ENCODE results near the gene MAP4K4. TPM values are rescaled to one million over a fixed set of nuclear protein-coding genes. Genes with fewer than 3 reads are reported as not detected.

Gene MAP4K4
- total and polyA plus RNA-seq, 4 donors: 106 to 363 (median 200) TPM

DNA sequence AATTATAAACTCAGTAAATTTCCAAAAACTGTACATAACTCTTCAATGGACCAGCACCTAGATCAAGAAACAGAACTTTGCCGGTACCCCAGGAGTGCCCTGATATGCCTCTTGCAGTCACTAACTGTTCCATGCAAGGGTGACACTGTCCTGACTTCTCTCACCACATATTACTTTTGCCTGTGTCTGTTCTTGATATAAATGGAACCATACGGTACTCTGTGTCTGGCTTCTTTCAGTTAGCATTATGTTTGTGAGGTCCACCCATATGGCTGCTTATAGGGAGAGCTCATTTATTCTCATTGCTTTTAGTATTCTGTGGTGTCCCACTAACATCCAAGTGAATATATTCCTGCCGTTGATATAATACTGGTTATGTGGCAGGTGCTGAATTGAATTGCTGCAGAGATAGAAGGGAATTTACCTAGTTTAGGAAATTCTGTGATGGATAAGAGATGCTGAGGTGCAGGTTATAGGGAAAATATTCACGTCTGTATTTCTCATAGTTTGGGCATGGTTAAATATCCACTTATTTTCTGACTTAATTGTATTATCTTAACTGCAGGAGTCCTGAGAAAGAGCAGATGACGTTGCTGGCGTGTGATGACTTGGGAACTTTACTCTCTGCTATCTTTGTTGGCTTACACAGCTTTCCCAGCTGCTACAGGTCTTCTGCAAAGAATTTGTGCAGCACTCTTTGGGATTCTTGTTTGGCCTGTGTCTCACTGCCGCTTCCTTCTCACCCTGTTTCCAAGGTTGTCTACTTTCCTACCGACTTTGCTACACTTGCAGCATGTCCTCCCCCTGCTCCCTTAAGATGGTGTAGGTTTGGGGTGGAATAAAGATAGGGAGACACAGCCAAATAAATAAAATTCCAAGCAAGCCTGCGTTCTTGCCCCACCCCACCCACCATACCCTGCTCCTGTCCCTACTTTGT lies 107.9 kb downstream of the MAP4K4 start:
- H3K27ac ChIP-seq (ENCODE audit: low read depth, low read length): peak overlapping the region; percentile 37
- whole genome bisulfite sequencing (ENCODE audit: insufficient coverage): 70% methylated on average over 2 of the region's 9 CpGs
- no peaks in the 10 kb centered on the region for H3K9me3 ChIP-seq (ENCODE audit: control insufficient read depth, insufficient read depth, low read length)
- peaks cover 30% of the 10 kb centered on the region for H3K4me1 ChIP-seq (ENCODE audit: control insufficient read depth, insufficient read depth, low read length)
- no peak overlapping the region for H3K4me3 ChIP-seq (ENCODE audit: low read depth, low read length)
- H3K36me3 ChIP-seq (ENCODE audit: control insufficient read depth, insufficient read depth, low read length): peaks cover 3% of the 10 kb centered on the region
- peak in 2 of 6 donors; percentile 26 to 52 for DNase-seq (ENCODE audit: low read depth in 4 of 6, low spot score in 6 of 6)
- H3K27me3 ChIP-seq (ENCODE audit: control insufficient read depth, insufficient read depth, low read length): no peaks in the 10 kb centered on the region

GRCh38 chr2:101806123-101806522 lies 108.6 kb downstream of the MAP4K4 start:
- WGBS (ENCODE audit: insufficient coverage): no CpG with 5 or more reads among the region's 5 CpGs
- Histone ChIP-seq H3K27me3 (ENCODE audit: control insufficient read depth, insufficient read depth, low read length) (no peaks in the 10 kb centered on the region), H3K36me3 (ENCODE audit: control insufficient read depth, insufficient read depth, low read length) (peaks cover 3% of the 10 kb centered on the region), H3K4me1 (ENCODE audit: control insufficient read depth, insufficient read depth, low read length) (peaks cover 30% of the 10 kb centered on the region), H3K9me3 (ENCODE audit: control insufficient read depth, insufficient read depth, low read length) (no peaks in the 10 kb centered on the region), H3K27ac (ENCODE audit: low read depth, low read length) (peak overlapping the region; percentile 37), H3K4me3 (ENCODE audit: low read depth, low read length) (no peak overlapping the region)
- no peak for DNase-seq (ENCODE audit: low read depth in 4 of 6, low spot score in 6 of 6)

DNA sequence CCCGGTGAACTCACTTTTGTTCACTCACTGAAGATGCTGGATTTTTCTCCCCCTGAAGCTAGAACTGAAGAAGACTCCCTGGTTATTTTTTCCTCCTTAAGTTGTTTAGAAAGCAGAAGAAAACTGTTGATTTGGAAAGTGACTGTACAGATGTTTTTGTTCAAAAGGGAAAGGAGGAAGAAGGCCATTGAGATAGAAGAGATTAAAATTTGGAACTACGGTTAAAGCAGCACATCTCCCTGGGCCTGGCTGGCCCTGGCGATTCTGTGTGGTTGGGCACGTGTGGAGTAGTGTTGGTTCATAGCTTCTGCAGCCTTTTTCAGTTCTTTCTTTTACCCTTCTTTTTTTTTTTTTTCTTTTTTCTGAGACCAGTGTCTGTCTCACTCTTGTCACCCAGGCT lies 109.2 kb downstream of the MAP4K4 start:
- Histone ChIP-seq H3K9me3 (ENCODE audit: control insufficient read depth, insufficient read depth, low read length) (no peaks in the 10 kb centered on the region), H3K27ac (ENCODE audit: low read depth, low read length) (no peak overlapping the region), H3K4me1 (ENCODE audit: control insufficient read depth, insufficient read depth, low read length) (peaks cover 31% of the 10 kb centered on the region), H3K36me3 (ENCODE audit: control insufficient read depth, insufficient read depth, low read length) (peaks cover 3% of the 10 kb centered on the region), H3K4me3 (ENCODE audit: low read depth, low read length) (no peak overlapping the region), H3K27me3 (ENCODE audit: control insufficient read depth, insufficient read depth, low read length) (no peaks in the 10 kb centered on the region)
- DNase-seq (ENCODE audit: low read depth in 4 of 6, low spot score in 6 of 6): no peak
- no CpG with 5 or more reads among the region's 4 CpGs for WGBS (ENCODE audit: insufficient coverage)

GRCh38 chr2:101807242-101807641 lies 109.7 kb downstream of the MAP4K4 start:
- no peak for DNase-seq (ENCODE audit: low read depth in 4 of 6, low spot score in 6 of 6)
- H3K4me3 ChIP-seq (ENCODE audit: low read depth, low read length): no peak overlapping the region
- H3K36me3 ChIP-seq (ENCODE audit: control insufficient read depth, insufficient read depth, low read length): peaks cover 3% of the 10 kb centered on the region
- peaks cover 28% of the 10 kb centered on the region for H3K4me1 ChIP-seq (ENCODE audit: control insufficient read depth, insufficient read depth, low read length)
- no peaks in the 10 kb centered on the region for H3K27me3 ChIP-seq (ENCODE audit: control insufficient read depth, insufficient read depth, low read length)
- no peaks in the 10 kb centered on the region for H3K9me3 ChIP-seq (ENCODE audit: control insufficient read depth, insufficient read depth, low read length)
- no CpG with 5 or more reads among the region's 2 CpGs for WGBS (ENCODE audit: insufficient coverage)
- H3K27ac ChIP-seq (ENCODE audit: low read depth, low read length): no peak overlapping the region

GRCh38 chr2:101808006-101808562 lies 110.6 kb downstream of the MAP4K4 start:
- Histone ChIP-seq H3K27me3 (ENCODE audit: control insufficient read depth, insufficient read depth, low read length) (no peaks in the 10 kb centered on the region), H3K4me3 (ENCODE audit: low read depth, low read length) (no peak overlapping the region), H3K27ac (ENCODE audit: low read depth, low read length) (no peak overlapping the region), H3K9me3 (ENCODE audit: control insufficient read depth, insufficient read depth, low read length) (no peaks in the 10 kb centered on the region), H3K36me3 (ENCODE audit: control insufficient read depth, insufficient read depth, low read length) (peaks cover 3% of the 10 kb centered on the region), H3K4me1 (ENCODE audit: control insufficient read depth, insufficient read depth, low read length) (peaks cover 22% of the 10 kb centered on the region)
- WGBS (ENCODE audit: insufficient coverage): 83% methylated on average over 3 of the region's 6 CpGs
- no peak for DNase-seq (ENCODE audit: low read depth in 4 of 6, low spot score in 6 of 6)

DNA sequence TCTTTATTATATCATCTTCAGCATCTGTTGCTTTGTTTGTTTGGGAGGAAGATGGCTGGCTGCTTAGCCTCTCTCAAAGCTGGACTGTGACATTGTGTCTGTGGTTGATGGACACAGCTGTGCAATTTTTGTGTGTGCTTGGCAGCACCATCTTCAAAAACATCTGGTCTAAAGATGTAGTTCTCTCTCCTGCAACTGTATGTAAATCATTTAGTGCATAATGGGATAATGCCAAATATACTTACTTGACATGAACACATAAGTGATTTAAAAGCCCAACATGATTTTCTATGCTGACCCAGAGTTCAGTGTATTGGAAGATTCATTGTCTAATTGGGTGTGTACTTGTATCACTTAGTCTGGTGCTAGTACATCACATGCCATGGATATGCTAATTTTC lies 112.2 kb downstream of the MAP4K4 start:
- H3K9me3 ChIP-seq (ENCODE audit: control insufficient read depth, insufficient read depth, low read length): no peaks in the 10 kb centered on the region
- H3K4me3 ChIP-seq (ENCODE audit: low read depth, low read length): no peak overlapping the region
- peaks cover 3% of the 10 kb centered on the region for H3K36me3 ChIP-seq (ENCODE audit: control insufficient read depth, insufficient read depth, low read length)
- DNase-seq (ENCODE audit: low read depth in 4 of 6, low spot score in 6 of 6): no peak
- H3K27me3 ChIP-seq (ENCODE audit: control insufficient read depth, insufficient read depth, low read length): no peaks in the 10 kb centered on the region
- no peak overlapping the region for H3K27ac ChIP-seq (ENCODE audit: low read depth, low read length)
- peaks cover 17% of the 10 kb centered on the region for H3K4me1 ChIP-seq (ENCODE audit: control insufficient read depth, insufficient read depth, low read length)

DNA sequence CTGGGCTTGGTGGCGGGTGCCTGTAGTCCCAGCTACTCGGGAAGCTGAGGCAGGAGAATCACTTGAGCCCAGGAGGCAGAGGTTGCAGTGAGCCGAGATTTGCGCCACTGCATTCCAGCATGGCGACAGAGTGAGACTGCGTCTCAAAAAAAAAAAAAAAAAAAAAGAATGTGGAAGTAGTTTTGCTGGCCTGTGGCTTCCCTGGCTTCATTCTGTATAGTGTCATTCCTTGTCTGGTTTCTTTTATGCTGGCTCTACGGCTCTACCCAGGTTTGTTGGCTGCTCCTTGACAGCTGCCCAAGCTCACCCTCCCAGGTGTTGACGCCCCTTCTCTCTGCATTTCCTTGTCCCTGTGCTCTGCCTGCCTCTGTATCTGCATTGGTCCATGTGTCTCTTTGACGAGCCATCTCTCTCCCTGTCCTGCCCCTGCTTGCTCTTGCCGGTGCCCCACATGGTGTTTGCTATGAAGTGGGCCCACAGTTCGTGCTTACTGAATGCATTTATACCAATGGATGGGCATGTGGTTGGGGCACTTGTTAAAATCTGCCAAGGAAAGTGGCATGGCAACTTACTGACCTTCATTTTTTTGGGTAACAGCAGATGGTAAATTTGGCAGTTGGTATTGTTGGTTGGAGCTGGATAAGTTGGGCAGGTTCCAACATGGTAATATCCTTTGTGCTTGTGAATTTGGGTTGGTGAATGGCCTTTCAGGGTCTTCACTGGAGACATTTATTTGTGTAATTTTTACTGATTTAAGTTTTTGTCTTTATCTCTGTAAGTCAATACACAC lies 113.9 kb downstream of the MAP4K4 start:
- 76% methylated on average over 11 of the region's 11 CpGs for WGBS (ENCODE audit: insufficient coverage)

GRCh38 chr2:101812226-101812625 lies 114.7 kb downstream of the MAP4K4 start:
- no peak overlapping the region for H3K27ac ChIP-seq (ENCODE audit: low read depth, low read length)
- H3K4me3 ChIP-seq (ENCODE audit: low read depth, low read length): no peak overlapping the region
- WGBS (ENCODE audit: insufficient coverage): no CpG with 5 or more reads among the region's 7 CpGs
- no peaks in the 10 kb centered on the region for H3K9me3 ChIP-seq (ENCODE audit: control insufficient read depth, insufficient read depth, low read length)
- H3K36me3 ChIP-seq (ENCODE audit: control insufficient read depth, insufficient read depth, low read length): peaks cover 3% of the 10 kb centered on the region
- peaks cover 11% of the 10 kb centered on the region for H3K4me1 ChIP-seq (ENCODE audit: control insufficient read depth, insufficient read depth, low read length)
- DNase-seq (ENCODE audit: low read depth in 4 of 6, low spot score in 6 of 6): no peak
- no peaks in the 10 kb centered on the region for H3K27me3 ChIP-seq (ENCODE audit: control insufficient read depth, insufficient read depth, low read length)

More for the DNA sequence above, 113.9 kb downstream of the MAP4K4 start:
- Histone ChIP-seq H3K9me3 (ENCODE audit: control insufficient read depth, insufficient read depth, low read length) (no peaks in the 10 kb centered on the region), H3K4me3 (ENCODE audit: low read depth, low read length) (no peak overlapping the region), H3K27ac (ENCODE audit: low read depth, low read length) (no peak overlapping the region), H3K27me3 (ENCODE audit: control insufficient read depth, insufficient read depth, low read length) (no peaks in the 10 kb centered on the region), H3K4me1 (ENCODE audit: control insufficient read depth, insufficient read depth, low read length) (peaks cover 18% of the 10 kb centered on the region), H3K36me3 (ENCODE audit: control insufficient read depth, insufficient read depth, low read length) (peaks cover 3% of the 10 kb centered on the region)
- peak in 2 of 6 donors; percentile 70 to 74 for DNase-seq (ENCODE audit: low read depth in 4 of 6, low spot score in 6 of 6)

- Histone ChIP-seq H3K27me3 (ENCODE audit: control insufficient read depth, insufficient read depth, low read length) (no peaks in the 10 kb centered on the region), H3K9me3 (ENCODE audit: control insufficient read depth, insufficient read depth, low read length) (no peaks in the 10 kb centered on the region), H3K36me3 (ENCODE audit: control insufficient read depth, insufficient read depth, low read length) (no peaks in the 10 kb centered on the region), H3K27ac (ENCODE audit: low read depth, low read length) (no peak overlapping the region), H3K4me1 (ENCODE audit: control insufficient read depth, insufficient read depth, low read length) (peaks cover 15% of the 10 kb centered on the region), H3K4me3 (ENCODE audit: low read depth, low read length) (no peak overlapping the region)
- DNase-seq (ENCODE audit: low read depth in 4 of 6, low spot score in 6 of 6): no peak
- no CpG with 5 or more reads among the region's 2 CpGs for WGBS (ENCODE audit: insufficient coverage)
Measured at GRCh38 chr2:101814752-101815151, 117.2 kb downstream of the MAP4K4 start.

Measured in spinal cord (tissue), 10 donors.